Natural killer cell treated with Interleukin-12 subunit alpha and Interleukin-12 subunit beta and Interleukin-15 and Interleukin-18, amount 100 ng/mL, for 72 hours (primary cell): Measurements from ENCODE around the gene ABCA2. TPM values are rescaled to one million over a fixed set of nuclear protein-coding genes. Genes with fewer than 3 reads are reported as not detected.

Source experiments
- ATAC-seq, 2 donors: fragments of 150-1000 bp; cut with Tn5 transposase in 1 of 2; sonication (Bioruptor Pico), chemical (Tn5 transposase) in 1 of 2; 2 replicates each; pipeline ENCODE4 v1.10.0; 2021
- DNase-seq: peaks from one replicate; pipeline ENCODE4 v3.0.0; 2022; ENCODE audit warnings: low spot score
- H3K27ac Mint-ChIP-seq, 2 donors: 1 replicate in 1 of 2; 2 replicates in 1 of 2; pipeline ENCODE4 v1.8.0; 2022; ENCODE audit warnings: mixed read lengths in 2 of 2, mild to moderate bottlenecking in 1 of 2, moderate library complexity in 1 of 2
- H3K27me3 Mint-ChIP-seq, 2 donors: 1 replicate in 1 of 2; 2 replicates in 1 of 2; pipeline ENCODE4 v1.8.0; 2022; ENCODE audit warnings: mixed read lengths in 2 of 2
- H3K36me3 Mint-ChIP-seq: one replicate; pipeline ENCODE4 v1.8.0; 2022; ENCODE audit warnings: mixed read lengths
- H3K4me1 Mint-ChIP-seq, 2 donors: 1 replicate in 1 of 2; 2 replicates in 1 of 2; pipeline ENCODE4 v1.8.0; 2022; ENCODE audit warnings: low read depth in 2 of 2, mixed read lengths in 2 of 2, mild to moderate bottlenecking in 1 of 2
- H3K4me3 Mint-ChIP-seq: one replicate; pipeline ENCODE4 v1.8.0; 2022; ENCODE audit warnings: mixed read lengths
- H3K9me3 Mint-ChIP-seq: 2 replicates; pipeline ENCODE4 v1.8.0; 2022; ENCODE audit warnings: mixed read lengths
- total RNA-seq, 2 donors: library from RNA; stranded (reverse); gene quantifications; one replicate each; pipeline ENCODE4 v1.2.3, GENCODE V29; 2022

The ABCA2 gene, protein sequence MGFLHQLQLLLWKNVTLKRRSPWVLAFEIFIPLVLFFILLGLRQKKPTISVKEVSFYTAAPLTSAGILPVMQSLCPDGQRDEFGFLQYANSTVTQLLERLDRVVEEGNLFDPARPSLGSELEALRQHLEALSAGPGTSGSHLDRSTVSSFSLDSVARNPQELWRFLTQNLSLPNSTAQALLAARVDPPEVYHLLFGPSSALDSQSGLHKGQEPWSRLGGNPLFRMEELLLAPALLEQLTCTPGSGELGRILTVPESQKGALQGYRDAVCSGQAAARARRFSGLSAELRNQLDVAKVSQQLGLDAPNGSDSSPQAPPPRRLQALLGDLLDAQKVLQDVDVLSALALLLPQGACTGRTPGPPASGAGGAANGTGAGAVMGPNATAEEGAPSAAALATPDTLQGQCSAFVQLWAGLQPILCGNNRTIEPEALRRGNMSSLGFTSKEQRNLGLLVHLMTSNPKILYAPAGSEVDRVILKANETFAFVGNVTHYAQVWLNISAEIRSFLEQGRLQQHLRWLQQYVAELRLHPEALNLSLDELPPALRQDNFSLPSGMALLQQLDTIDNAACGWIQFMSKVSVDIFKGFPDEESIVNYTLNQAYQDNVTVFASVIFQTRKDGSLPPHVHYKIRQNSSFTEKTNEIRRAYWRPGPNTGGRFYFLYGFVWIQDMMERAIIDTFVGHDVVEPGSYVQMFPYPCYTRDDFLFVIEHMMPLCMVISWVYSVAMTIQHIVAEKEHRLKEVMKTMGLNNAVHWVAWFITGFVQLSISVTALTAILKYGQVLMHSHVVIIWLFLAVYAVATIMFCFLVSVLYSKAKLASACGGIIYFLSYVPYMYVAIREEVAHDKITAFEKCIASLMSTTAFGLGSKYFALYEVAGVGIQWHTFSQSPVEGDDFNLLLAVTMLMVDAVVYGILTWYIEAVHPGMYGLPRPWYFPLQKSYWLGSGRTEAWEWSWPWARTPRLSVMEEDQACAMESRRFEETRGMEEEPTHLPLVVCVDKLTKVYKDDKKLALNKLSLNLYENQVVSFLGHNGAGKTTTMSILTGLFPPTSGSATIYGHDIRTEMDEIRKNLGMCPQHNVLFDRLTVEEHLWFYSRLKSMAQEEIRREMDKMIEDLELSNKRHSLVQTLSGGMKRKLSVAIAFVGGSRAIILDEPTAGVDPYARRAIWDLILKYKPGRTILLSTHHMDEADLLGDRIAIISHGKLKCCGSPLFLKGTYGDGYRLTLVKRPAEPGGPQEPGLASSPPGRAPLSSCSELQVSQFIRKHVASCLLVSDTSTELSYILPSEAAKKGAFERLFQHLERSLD (N-terminal part only)
- 100 to 1,000 TPM in 1 of 2 donors, 10 to 100 TPM in 1; 77.6 to 109 TPM for total RNA-seq

DNA sequence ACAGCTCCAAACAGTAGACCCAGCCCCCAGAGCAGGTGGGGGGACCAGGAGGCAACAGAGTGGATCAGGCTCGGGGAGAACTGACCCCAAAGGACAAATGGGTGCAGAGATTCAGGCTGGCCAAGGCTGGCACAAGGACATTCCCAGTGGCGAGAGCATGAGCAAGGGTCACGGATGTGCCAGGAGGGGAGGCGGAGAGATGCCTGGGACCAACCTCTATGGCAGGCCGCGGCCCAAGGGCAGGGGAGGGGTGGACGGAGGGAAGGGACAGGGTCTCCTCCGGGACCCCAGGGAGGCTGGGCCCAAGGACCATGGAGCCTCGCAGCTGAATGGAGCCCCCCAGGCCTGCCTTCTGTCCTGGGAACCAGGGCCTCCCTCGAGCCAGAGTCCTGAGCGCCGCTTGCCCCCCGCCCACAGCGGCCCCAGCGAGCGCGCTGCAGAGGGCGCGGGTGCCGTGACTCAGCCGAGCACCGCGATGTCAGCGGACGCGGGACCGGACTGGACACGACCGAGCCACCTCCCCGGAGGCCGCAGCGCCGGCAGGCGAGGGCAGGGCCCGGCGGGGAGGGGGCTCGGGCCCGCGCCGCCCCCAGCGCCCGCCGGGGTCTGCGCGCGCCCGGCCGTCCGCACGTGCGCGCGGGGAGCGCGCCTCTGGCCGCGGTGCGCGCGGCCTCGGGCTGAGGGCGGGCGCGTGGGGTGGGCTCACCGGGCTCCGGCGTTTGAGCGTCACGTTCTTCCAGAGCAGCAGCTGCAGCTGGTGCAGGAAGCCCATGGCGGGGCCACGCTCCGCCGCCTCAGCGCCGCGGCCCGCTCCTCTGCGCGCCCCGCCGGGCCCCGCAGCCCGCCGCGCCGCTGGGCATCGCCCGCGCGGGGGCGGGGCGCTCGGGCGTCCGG, at the start of gene ABCA2:
Gene ABCA2, minus strand, starts transcription at position 869 of the 894 bp plus-strand sequence. Its CDS starts 97 bp downstream, at position 772.
- no peaks in the 10 kb centered on the region for H3K9me3 Mint-ChIP-seq
- ATAC-seq (no peak), DNase-seq (no peak)
- H3K4me1 Mint-ChIP-seq = peaks cover 26 to 31% of the 10 kb centered on the region in 2 donors
- peak within 1 kb of the TSS; percentile 87 for H3K4me3 Mint-ChIP-seq
- H3K27me3 Mint-ChIP-seq = no peaks in the 10 kb centered on the region
- H3K36me3 Mint-ChIP-seq = no peaks in the 10 kb centered on the region
- H3K27ac Mint-ChIP-seq = peak within 1 kb of the TSS; percentile 91 to 94

DNA sequence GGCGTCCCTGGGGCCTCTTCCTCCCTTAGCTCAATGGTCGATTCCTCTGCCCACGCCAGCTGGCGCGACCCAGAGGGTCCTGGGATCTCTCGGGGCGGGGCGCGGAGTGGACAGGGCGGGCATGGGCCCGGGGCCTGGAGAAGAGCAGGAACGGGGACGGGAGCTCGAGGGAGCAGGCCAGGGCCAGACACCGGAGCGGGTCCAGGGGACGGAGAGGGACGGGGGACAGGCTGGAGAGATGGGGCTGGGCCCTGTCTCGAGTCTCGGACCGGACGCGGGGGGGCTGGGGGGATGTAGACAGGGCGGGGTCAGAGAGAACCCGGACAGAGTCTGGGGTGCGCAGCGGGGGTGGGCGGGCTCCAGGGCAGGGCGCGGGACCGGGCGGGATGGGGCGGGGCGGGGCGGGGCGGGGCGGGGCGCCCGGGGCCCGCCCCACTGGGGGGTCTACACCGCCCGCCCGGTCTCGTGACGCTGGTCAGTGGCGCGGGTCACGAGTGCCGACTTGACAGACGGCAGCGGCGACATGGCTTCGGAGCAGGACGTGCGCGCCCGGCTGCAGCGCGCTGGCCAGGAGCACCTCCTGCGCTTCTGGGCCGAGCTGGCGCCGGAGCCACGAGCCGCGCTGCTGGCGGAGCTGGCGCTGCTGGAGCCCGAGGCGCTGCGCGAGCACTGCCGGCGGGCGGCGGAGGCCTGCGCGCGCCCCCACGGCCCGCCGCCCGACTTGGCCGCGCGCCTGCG, 49.1 kb upstream of the ABCA2 start, which contains the start of gene UAP1L1:
Gene UAP1L1, plus strand, starts transcription at position 508 of the 738 bp plus-strand sequence. Its CDS starts 16 bp downstream, at position 524.
- Mint-ChIP-seq H3K27ac (no peak within 1 kb of the TSS), H3K27me3 (no peaks in the 10 kb centered on the region), H3K4me1 (peaks cover 5 to 6% of the 10 kb centered on the region in 2 donors), H3K4me3 (peak within 1 kb of the TSS; percentile 77), H3K36me3 (no peaks in the 10 kb centered on the region), H3K9me3 (no peaks in the 10 kb centered on the region)
- ATAC-seq = peak; percentile 81 to 86
- peak; percentile 83 for DNase-seq

DNA sequence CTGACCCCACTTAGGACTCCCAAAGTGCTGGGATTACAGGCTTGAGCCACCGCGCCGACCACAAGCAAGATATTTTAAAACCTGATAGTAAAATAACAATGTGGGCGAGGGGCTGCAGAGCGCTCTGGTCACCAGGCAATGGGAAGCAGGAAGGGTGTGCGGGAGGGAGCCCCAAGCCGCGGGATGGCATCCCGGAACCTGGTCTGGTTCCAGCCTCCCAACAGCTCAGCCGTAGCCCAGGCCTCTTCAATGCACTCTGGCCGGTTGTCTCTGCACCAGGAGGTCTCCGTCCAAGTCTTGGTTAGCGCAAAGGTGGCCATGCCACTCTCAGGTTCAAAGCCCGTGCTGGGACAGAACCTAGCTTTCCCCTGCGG, 48.6 kb upstream of the ABCA2 start:
- H3K27me3 Mint-ChIP-seq = no peaks in the 10 kb centered on the region
- DNase-seq (no peak), ATAC-seq (no peak)
- H3K36me3 Mint-ChIP-seq = no peaks in the 10 kb centered on the region
- peak overlapping the region; percentile 36 for H3K4me3 Mint-ChIP-seq
- no peaks in the 10 kb centered on the region for H3K9me3 Mint-ChIP-seq
- peaks cover 5 to 8% of the 10 kb centered on the region in 2 donors for H3K4me1 Mint-ChIP-seq
- no peak overlapping the region for H3K27ac Mint-ChIP-seq

DNA sequence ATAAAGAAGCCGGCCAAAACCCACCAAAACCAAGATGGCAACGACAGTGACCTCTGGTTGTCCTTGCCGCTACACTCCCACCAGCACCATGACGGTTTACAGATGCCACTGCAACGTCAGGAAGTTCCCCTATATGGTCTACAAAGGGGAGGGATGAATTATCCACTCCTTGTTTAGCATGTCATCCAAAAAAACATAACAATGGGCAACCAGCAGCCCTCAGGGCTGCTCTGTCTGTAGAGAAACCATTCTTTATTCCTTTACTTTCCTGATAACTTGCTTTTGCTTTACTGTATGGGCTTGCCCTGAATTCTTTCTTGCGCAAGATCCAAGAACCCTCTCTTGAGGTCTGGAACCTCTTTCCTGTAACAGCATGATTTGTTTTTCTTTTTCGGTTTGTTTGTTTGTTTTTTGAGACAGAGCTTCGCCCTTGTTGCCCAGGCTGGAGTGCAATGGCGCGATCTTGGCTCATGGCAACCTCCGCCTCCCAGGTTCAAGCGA, 47.3 kb upstream of the ABCA2 start:
- DNase-seq (no peak), ATAC-seq (no peak)
- no peaks in the 10 kb centered on the region for H3K9me3 Mint-ChIP-seq
- H3K27ac Mint-ChIP-seq = no peak overlapping the region
- H3K4me1 Mint-ChIP-seq = peaks cover 13 to 16% of the 10 kb centered on the region in 2 donors
- no peak overlapping the region for H3K4me3 Mint-ChIP-seq
- no peaks in the 10 kb centered on the region for H3K27me3 Mint-ChIP-seq
- no peaks in the 10 kb centered on the region for H3K36me3 Mint-ChIP-seq

DNA sequence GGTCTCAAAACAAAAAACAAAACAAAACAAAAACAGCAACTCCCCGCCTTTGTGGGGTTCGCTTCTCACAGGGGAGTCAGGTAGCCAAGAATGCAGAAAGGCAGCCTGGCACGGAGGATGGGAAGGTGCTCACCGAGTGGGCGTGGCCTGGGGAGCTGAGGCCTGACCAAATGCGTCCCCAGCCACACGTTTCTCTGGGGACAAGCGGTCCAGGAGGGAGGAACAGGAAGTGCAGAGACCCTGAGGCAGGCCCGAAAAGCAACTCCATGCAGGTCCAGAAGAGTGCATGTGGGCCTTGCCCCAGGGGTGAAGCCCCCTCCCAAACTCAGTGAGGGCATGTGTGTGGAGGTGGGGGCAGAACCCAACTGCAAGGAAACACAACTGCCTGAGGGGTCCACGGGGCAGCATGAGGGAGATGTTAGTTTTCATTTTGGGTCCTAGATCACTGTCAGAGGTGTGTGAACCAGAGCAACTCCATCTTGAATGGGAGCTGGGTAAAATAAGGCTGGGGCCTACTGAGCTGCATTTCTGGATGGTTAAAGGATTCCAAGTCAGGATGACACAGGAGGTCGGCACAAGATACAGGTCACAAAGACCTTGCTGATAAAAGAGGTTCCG, 46.7 kb upstream of the ABCA2 start:
- no peak for DNase-seq
- no peak for ATAC-seq
- H3K4me3 Mint-ChIP-seq = no peak overlapping the region
- H3K27me3 Mint-ChIP-seq = no peaks in the 10 kb centered on the region
- H3K27ac Mint-ChIP-seq = no peak overlapping the region
- peaks cover 13 to 14% of the 10 kb centered on the region in 2 donors for H3K4me1 Mint-ChIP-seq
- no peaks in the 10 kb centered on the region for H3K36me3 Mint-ChIP-seq
- H3K9me3 Mint-ChIP-seq = no peaks in the 10 kb centered on the region

DNA sequence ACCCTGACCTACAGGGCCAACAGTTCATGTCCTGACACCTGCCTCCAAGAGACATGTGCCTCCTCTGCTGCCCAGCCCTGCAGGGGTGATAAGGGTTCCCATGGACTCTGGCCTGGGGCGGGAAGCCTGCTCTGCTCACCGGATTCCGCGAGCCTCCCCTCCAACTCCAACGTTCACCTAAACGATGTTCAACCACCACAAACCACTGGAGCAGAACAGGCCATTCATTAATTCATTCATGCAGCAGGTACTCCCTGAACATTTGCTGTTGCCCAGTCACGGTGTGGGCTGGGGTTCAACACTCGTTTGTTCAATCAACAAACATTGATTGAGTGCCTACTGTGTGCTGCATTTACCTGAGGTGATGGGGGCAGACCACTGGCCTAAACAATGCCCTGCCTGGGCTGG, 46.0 kb upstream of the ABCA2 start:
- peaks cover 13% of the 10 kb centered on the region in 2 donors for H3K4me1 Mint-ChIP-seq
- H3K4me3 Mint-ChIP-seq = no peak overlapping the region
- no peaks in the 10 kb centered on the region for H3K36me3 Mint-ChIP-seq
- ATAC-seq = no peak
- no peaks in the 10 kb centered on the region for H3K9me3 Mint-ChIP-seq
- DNase-seq = no peak
- no peaks in the 10 kb centered on the region for H3K27me3 Mint-ChIP-seq
- peak overlapping the region; percentile 39 to 58 for H3K27ac Mint-ChIP-seq

DNA sequence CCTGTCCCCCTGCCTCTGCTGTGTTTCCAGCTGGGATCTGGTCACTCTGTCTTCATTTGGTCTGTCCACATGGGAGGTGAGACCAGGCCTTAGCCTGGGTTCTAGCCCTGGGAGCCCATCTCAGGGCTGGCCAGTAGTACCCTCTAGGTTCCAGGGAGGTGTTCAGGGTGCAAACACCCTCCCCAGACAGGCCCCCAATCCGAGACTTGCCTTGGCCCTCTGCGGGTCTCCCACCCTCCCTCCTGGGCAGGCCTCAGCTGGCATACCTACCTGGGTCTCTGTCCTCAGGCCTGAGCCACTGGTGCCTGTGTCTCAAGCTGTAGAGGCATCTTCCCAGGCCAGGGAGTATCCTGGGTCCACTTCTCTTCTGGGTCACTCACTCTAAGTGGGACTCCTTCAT, 43.2 kb upstream of the ABCA2 start:
- H3K27ac Mint-ChIP-seq = peak overlapping the region; percentile 89 to 90
- H3K4me3 Mint-ChIP-seq = peak overlapping the region; percentile 88
- H3K36me3 Mint-ChIP-seq = no peaks in the 10 kb centered on the region
- ATAC-seq (no peak), DNase-seq (no peak)
- H3K9me3 Mint-ChIP-seq = no peaks in the 10 kb centered on the region
- peaks cover 18 to 19% of the 10 kb centered on the region in 2 donors for H3K4me1 Mint-ChIP-seq
- H3K27me3 Mint-ChIP-seq = no peaks in the 10 kb centered on the region

DNA sequence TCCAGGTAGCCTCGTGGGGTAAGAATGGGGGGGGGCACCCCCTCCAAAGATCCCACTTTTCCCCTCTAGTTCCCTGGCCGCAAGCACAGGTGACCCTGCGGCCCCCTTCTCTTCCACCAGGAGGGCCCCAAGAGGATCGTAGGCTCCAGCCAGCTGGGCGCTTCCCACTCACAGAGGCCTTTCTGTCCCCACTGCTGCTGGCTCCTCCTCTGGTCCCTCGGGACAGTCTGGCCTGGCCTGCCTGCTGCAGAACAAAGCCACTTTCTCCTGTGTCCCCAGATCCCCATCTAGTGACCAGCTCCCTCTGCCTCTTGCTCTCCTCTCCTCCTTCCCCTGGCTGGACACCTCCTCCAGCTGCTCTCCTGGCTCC, 42.9 kb upstream of the ABCA2 start:
- DNase-seq = no peak
- peaks cover 18 to 19% of the 10 kb centered on the region in 2 donors for H3K4me1 Mint-ChIP-seq
- peak overlapping the region; percentile 88 for H3K4me3 Mint-ChIP-seq
- no peak for ATAC-seq
- H3K36me3 Mint-ChIP-seq = no peaks in the 10 kb centered on the region
- no peaks in the 10 kb centered on the region for H3K27me3 Mint-ChIP-seq
- H3K27ac Mint-ChIP-seq = peak overlapping the region; percentile 89 to 90
- H3K9me3 Mint-ChIP-seq = no peaks in the 10 kb centered on the region

DNA sequence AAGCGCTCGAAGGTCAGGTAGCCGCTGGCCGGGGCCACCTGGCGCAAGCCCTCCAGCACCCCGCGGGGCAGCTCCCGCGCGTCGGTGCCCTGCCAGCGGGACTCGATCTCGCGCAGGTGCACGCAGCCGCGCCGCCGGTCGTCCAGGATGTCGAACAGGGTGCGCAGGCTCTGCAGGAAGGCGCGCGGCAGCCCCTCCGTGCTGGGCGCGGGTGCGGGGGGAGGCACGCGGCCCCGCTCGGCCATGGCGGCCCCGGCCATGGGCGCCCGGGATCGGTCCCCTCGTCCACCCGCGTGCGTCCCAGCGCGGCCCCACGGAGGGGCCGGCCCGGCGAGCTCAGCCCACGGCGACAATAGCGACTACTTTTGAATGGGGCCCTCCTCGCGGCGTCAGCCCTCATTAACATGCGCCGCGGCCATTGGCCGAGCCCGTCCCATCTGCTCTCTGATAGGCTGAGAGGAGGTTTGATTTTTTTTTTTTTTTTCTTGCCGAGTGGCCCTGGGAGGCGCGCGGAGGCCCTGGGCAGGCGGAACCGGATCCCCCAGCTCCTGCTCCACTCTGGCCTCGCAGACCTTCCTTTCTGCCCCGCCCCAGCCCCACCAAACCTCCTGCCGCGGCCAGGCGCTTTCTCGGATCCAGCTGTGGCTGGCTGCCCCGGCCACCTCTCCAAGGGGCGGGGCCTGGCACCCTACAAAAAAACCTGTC, 42.3 kb upstream of the ABCA2 start, which contains the start of gene SAPCD2:
Gene SAPCD2, minus strand, starts transcription at position 357 of the 705 bp plus-strand sequence. Its CDS starts 97 bp downstream, at position 260.
- no peaks in the 10 kb centered on the region for H3K27me3 Mint-ChIP-seq
- no peaks in the 10 kb centered on the region for H3K36me3 Mint-ChIP-seq
- ATAC-seq (peak; percentile 93 to 96), DNase-seq (peak; percentile 92)
- H3K27ac Mint-ChIP-seq = peak within 1 kb of the TSS; percentile 89 to 90
- peaks cover 18 to 19% of the 10 kb centered on the region in 2 donors for H3K4me1 Mint-ChIP-seq
- peak within 1 kb of the TSS; percentile 88 for H3K4me3 Mint-ChIP-seq
- no peaks in the 10 kb centered on the region for H3K9me3 Mint-ChIP-seq

DNA sequence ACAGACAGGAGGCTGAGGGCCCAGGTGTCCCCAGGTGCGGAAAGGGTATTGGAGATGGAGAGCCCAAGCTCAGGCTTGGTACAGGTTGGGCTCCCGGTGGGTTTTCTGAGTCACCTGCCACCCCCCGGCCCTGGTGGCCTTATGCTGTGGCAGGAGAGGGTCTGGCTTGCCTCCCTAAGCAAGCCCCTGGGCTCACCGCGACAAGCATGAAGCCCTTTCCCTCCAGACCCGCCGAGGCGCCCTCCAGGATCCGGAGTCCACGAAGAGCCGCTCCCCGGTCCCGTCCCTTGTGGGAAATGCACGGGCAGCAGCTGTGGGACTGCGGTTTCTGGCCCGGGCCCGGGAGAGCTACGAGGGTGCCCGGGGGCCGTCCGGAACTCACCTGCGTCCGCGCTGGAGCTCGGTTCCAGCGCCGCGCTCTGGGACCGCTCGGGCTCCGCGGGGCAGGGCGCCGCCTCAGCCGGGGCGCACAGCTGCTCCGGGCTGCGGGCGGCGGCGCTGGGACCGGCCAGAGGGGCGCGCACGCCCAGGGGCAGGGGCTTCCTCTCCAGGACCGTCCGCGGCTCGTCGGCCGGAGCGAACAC, 41.6 kb upstream of the ABCA2 start:
- no peaks in the 10 kb centered on the region for H3K27me3 Mint-ChIP-seq
- peaks cover 18 to 19% of the 10 kb centered on the region in 2 donors for H3K4me1 Mint-ChIP-seq
- H3K4me3 Mint-ChIP-seq = peak overlapping the region; percentile 48
- H3K36me3 Mint-ChIP-seq = no peaks in the 10 kb centered on the region
- H3K9me3 Mint-ChIP-seq = no peaks in the 10 kb centered on the region
- DNase-seq (no peak), ATAC-seq (peak in 1 of 2 donors; percentile 5)
- H3K27ac Mint-ChIP-seq = no peak overlapping the region
